ENCODE measurements around the gene PRSS27.

The PRSS27 gene

DNA sequence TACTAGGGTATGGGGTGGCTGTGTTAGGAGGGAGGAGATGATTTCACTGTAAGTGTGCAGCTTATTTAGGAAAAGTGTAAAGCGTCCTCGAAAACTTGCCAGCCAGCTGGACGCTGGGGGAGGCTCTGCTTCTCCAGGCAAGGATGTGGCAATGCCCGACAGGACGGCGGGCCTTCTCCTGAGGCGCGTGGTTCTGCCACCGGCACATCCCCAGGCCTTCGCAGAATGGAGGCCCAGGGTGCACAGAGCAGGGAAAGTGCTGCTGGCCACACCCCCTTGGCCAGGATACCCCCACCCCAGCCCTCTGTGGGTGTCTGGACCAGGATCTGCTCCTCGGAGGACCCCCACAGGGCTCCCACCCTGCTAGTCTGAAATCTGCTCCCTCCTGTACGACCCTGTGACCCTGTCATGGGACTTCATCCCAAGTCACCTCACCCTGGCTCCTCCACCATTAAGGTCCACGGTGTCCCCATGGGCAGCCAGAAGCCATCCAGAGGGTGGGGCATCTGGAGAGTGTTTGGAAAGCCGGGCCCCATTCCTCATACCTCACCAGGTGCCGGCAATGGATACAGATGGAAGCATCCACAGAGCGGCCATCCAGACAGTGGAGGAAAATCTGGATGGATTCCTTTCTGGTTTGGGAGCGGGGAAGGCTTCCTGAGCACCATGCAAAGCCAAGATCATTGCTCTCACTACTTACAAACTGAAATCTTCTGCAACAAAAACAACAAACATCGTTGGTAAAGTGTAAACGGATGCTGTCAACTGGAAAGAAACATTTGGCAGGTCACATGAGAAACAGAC is 23.2 kb upstream of the PRSS27 start:
- peaks cover 6% of the 10 kb centered on the region; the same call in 1 of the 2 replicates for H3K4me1 ChIP-seq (ENCODE audit: insufficient read depth, low read length)
- H3K9ac ChIP-seq (ENCODE audit: low read depth, low read length), result no peak overlapping the region
- no peaks in the 10 kb centered on the region for H3K9me3 ChIP-seq (ENCODE audit: control insufficient read depth, insufficient read depth, low read length)
- H3K36me3 ChIP-seq (ENCODE audit: insufficient read depth, low read length), result no peaks in the 10 kb centered on the region

DNA sequence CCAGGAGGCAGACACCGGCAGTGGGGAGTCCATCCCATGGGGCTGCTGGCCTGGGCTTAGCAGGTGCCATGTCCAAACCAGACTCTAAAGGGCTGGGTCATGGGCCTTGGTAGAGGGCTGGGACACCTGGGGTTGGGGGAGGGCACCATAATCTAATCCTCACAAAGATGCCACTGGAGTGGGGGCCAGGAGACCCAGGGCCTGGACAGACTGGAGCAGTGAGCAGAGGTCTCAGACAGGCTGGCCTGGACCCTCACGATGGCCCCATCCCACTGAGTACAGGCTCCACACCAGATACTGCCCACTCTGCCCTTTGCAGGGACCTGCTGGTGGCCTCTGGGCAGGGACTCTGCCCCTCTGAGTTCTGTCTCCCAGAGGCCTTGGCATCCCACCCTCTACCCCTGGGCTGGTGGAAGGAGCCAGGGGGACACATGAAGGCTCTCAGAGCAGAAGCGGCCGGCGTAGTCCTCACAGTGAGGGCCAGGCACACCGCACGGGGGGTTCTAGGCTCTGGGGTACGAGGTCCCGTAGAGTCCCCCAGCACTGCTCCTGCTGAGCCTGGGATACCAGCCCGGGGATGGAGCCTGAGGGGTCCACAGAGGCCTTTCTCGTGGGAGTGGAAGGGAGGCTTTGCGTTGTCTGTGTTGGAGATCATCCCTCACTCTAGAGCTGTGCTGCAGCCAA is 22.4 kb upstream of the PRSS27 start:
- Histone ChIP-seq H3K9me3 (ENCODE audit: control insufficient read depth, insufficient read depth, low read length) (no peaks in the 10 kb centered on the region), H3K9ac (ENCODE audit: low read depth, low read length) (no peak overlapping the region), H3K36me3 (ENCODE audit: insufficient read depth, low read length) (no peaks in the 10 kb centered on the region), H3K4me1 (ENCODE audit: insufficient read depth, low read length) (peaks cover 6% of the 10 kb centered on the region; the same call in 1 of the 2 replicates)

GRCh38 chr16:2741168-2741567 is 21.1 kb upstream of the PRSS27 start:
- Histone ChIP-seq H3K36me3 (ENCODE audit: insufficient read depth, low read length) (no peaks in the 10 kb centered on the region), H3K9ac (ENCODE audit: low read depth, low read length) (no peak overlapping the region), H3K9me3 (ENCODE audit: control insufficient read depth, insufficient read depth, low read length) (no peaks in the 10 kb centered on the region), H3K4me1 (ENCODE audit: insufficient read depth, low read length) (peaks cover 6% of the 10 kb centered on the region; the same call in 1 of the 2 replicates)

GRCh38 chr16:2740476-2740875 is 20.5 kb upstream of the PRSS27 start:
- Histone ChIP-seq H3K36me3 (ENCODE audit: insufficient read depth, low read length) (no peaks in the 10 kb centered on the region), H3K9me3 (ENCODE audit: control insufficient read depth, insufficient read depth, low read length) (no peaks in the 10 kb centered on the region), H3K9ac (ENCODE audit: low read depth, low read length) (no peak overlapping the region), H3K4me1 (ENCODE audit: insufficient read depth, low read length) (peaks cover 6% of the 10 kb centered on the region; the same call in 1 of the 2 replicates)

DNA sequence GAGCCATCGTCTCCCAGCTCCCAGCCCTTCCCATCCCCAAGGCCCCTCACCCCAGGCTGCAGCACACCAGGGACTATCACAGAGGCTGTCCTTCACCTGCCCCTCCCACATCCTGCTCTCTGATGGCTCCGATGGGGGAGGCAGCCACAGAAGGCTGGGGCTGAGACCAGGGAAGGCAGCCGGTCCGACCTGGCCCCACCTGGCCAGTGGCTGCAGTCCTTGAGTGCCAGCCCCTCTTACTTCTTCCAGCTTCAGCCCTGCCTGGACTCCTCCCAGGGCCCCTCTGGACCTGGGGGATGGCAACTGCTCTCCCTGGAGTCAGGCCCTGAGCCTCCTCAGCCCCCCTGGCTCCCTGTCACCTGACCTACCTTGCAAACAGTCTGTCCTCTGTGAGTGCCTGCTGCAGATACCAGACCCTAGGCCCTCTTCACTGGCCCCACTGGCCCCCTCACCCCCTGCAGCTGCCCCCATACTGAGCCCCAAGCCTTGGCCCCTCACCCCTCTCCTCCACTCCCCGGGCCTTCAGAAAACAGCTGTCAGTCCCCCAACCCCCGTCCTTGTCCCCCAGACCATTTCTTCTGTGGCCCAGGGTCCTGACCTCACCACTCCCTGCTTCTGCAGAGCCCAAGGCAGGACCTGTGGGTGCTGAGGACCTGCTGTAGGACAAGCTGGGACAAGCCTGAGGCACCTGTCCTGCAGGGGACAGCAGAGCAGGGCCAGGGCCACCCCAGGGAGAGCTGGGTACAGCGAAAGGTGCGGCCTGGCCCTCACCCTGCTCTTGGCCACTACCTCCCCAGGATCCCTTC is 19.8 kb upstream of the PRSS27 start:
- H3K36me3 ChIP-seq (ENCODE audit: insufficient read depth, low read length), result no peaks in the 10 kb centered on the region
- peaks cover 6% of the 10 kb centered on the region; the same call in 1 of the 2 replicates for H3K4me1 ChIP-seq (ENCODE audit: insufficient read depth, low read length)
- H3K9ac ChIP-seq (ENCODE audit: low read depth, low read length), result no peak overlapping the region

DNA sequence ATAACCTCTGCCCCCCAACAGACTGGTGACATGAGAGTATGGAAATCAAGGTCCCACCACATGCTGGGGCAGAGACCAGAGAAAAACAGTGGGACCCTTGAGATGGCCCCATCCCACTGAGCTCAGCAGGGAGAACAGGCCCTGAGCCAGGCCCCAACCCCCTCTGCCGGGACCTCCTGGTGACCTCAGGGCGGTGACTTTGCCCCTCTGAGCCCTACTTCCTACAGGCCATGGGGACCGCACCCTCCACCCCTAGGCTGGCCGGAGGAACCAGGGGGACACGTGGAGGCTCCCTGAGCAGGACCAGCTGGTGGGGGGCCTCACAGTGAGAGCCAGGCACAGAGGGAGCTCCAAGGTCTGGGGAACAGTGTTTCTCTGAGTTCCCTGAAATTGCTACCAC is 18.6 kb upstream of the PRSS27 start:
- Histone ChIP-seq H3K4me1 (ENCODE audit: insufficient read depth, low read length) (peaks cover 6% of the 10 kb centered on the region; the same call in 1 of the 2 replicates), H3K9me3 (ENCODE audit: control insufficient read depth, insufficient read depth, low read length) (no peaks in the 10 kb centered on the region), H3K9ac (ENCODE audit: low read depth, low read length) (no peak overlapping the region), H3K36me3 (ENCODE audit: insufficient read depth, low read length) (no peaks in the 10 kb centered on the region)

More for the DNA sequence above, 19.8 kb upstream of the PRSS27 start:
- no peaks in the 10 kb centered on the region for H3K9me3 ChIP-seq (ENCODE audit: control insufficient read depth, insufficient read depth, low read length)

DNA sequence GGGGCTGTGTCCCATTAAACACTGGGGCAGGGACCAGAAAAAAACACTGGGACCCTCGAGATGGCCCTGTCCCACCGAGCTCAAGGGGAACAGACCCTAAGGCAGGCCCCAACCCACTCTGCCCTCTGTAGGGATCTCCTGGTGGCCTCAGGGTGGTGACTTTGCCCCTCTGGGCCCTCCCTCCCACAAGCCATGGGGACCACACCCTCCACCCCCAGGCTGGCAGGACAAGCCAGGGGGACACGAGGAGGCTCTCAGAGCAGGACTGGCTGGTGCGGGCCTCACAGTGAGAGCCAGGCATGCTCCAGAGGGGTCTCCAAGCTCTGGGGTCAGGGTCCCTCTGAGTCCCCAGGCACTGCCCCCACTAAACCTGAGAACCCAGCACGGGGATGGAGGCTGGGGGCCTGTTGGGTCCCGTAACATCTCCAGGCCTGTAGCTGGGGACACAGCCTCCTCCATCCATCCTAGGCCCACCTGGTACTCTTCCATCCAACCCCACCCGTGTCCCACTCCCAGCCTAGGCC is 17.9 kb upstream of the PRSS27 start:
- peaks cover 6% of the 10 kb centered on the region; the same call in 1 of the 2 replicates for H3K4me1 ChIP-seq (ENCODE audit: insufficient read depth, low read length)
- no peak overlapping the region for H3K9ac ChIP-seq (ENCODE audit: low read depth, low read length)

GRCh38 chr16:2737238-2737605 is 17.2 kb upstream of the PRSS27 start:
- Histone ChIP-seq H3K9ac (ENCODE audit: low read depth, low read length) (no peak overlapping the region), H3K4me1 (ENCODE audit: insufficient read depth, low read length) (peaks cover 6% of the 10 kb centered on the region; the same call in 1 of the 2 replicates), H3K36me3 (ENCODE audit: insufficient read depth, low read length) (no peaks in the 10 kb centered on the region)

More for the DNA sequence above, 17.9 kb upstream of the PRSS27 start:
- Histone ChIP-seq H3K9me3 (ENCODE audit: control insufficient read depth, insufficient read depth, low read length) (no peaks in the 10 kb centered on the region), H3K36me3 (ENCODE audit: insufficient read depth, low read length) (no peaks in the 10 kb centered on the region)

GRCh38 chr16:2736476-2737237 is 16.6 kb upstream of the PRSS27 start:
- no peak overlapping the region for H3K9ac ChIP-seq (ENCODE audit: low read depth, low read length)
- no peaks in the 10 kb centered on the region for H3K9me3 ChIP-seq (ENCODE audit: control insufficient read depth, insufficient read depth, low read length)
- H3K36me3 ChIP-seq (ENCODE audit: insufficient read depth, low read length), result no peaks in the 10 kb centered on the region
- H3K4me1 ChIP-seq (ENCODE audit: insufficient read depth, low read length), result peaks cover 6% of the 10 kb centered on the region; the same call in 1 of the 2 replicates

More at GRCh38 chr16:2737238-2737605, 17.2 kb upstream of the PRSS27 start:
- H3K9me3 ChIP-seq (ENCODE audit: control insufficient read depth, insufficient read depth, low read length), result no peaks in the 10 kb centered on the region

DNA sequence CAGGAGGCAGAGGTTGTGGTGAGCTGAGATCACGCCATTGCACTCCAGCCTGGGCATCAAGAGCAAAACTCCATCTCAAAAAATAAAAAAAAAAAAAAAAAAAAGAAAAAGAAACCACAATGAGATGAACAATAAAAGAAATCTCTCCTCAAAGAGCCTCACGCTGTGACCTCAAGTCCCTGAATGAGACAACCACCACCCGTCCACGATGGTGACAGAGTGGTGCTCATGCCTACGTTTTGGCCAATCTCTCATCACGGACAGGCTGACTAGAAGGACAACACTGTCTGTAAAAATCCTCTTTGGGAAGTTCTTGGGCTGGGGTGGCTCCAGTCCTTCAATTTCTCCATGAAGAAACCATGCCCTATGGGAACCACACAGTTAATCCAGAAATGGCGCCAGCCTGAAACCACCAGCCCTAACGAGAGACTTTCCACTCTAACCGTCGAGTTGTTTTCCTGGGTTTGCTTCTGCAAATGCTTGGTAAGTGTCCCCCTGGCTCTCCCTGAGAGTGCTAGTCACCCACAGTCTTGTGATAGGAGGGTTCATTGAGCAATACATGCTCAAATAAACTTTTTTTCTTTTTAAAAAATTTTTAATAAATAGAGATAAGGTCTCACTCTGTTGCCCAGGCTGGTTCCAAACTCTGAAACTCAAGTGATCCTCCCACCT is 15.0 kb upstream of the PRSS27 start:
- H3K9me3 ChIP-seq (ENCODE audit: control insufficient read depth, insufficient read depth, low read length), result no peaks in the 10 kb centered on the region
- peaks cover 6% of the 10 kb centered on the region; the same call in 1 of the 2 replicates for H3K4me1 ChIP-seq (ENCODE audit: insufficient read depth, low read length)
- H3K36me3 ChIP-seq (ENCODE audit: insufficient read depth, low read length), result no peaks in the 10 kb centered on the region
- H3K9ac ChIP-seq (ENCODE audit: low read depth, low read length), result no peak overlapping the region

GRCh38 chr16:2728034-2728433 is 8.0 kb upstream of the PRSS27 start:
- H3K4me1 ChIP-seq (ENCODE audit: insufficient read depth, low read length), result no peaks in the 10 kb centered on the region
- H3K9ac ChIP-seq (ENCODE audit: low read depth, low read length), result no peak overlapping the region
- no peaks in the 10 kb centered on the region for H3K36me3 ChIP-seq (ENCODE audit: insufficient read depth, low read length)
- no peaks in the 10 kb centered on the region for H3K9me3 ChIP-seq (ENCODE audit: control insufficient read depth, insufficient read depth, low read length)

- peaks cover 2% of the 10 kb centered on the region; the same call in 1 of the 2 replicates for H3K4me1 ChIP-seq (ENCODE audit: insufficient read depth, low read length)
- no peaks in the 10 kb centered on the region for H3K9me3 ChIP-seq (ENCODE audit: control insufficient read depth, insufficient read depth, low read length)
- no peak overlapping the region for H3K9ac ChIP-seq (ENCODE audit: low read depth, low read length)
- H3K36me3 ChIP-seq (ENCODE audit: insufficient read depth, low read length), result no peaks in the 10 kb centered on the region
Measured at GRCh38 chr16:2726923-2727322, 6.9 kb upstream of the PRSS27 start.

GRCh38 chr16:2724816-2725348 is 4.9 kb upstream of the PRSS27 start:
- H3K9me3 ChIP-seq (ENCODE audit: control insufficient read depth, insufficient read depth, low read length), result no peaks in the 10 kb centered on the region
- H3K9ac ChIP-seq (ENCODE audit: low read depth, low read length), result no peak overlapping the region
- H3K36me3 ChIP-seq (ENCODE audit: insufficient read depth, low read length), result no peaks in the 10 kb centered on the region
- H3K4me1 ChIP-seq (ENCODE audit: insufficient read depth, low read length), result peaks cover 2% of the 10 kb centered on the region; the same call in 1 of the 2 replicates

Measured in ES-I3 (cell line).